Cardiac septum (tissue), 1 donor: ENCODE data around the gene TPCN2. TPM values are rescaled to one million over a fixed set of nuclear protein-coding genes. Genes with fewer than 3 reads are reported as not detected.

Experiments used
- DNase-seq: peaks from one replicate; pipeline ENCODE4 v3.0.0-alpha.2; 2020; ENCODE audit warnings: low spot score
- intact Hi-C: fragments of 100-400 bp; cut with DNase I; formaldehyde crosslinking; loops from one replicate; pipeline ENCODE4 v1.14.0; 2022
- total RNA-seq: library from RNA; stranded (reverse); fragmentation: NEBNext Ultra II Directional; extraction: Animal tissue kit (Norgen Biotek cat#: 25700); gene quantifications from one replicate; pipeline ENCODE4 v1.2.1, GENCODE V29; 2021
- donor health status: DM: no; HTN: no; CAD: no.

The TPCN2 gene
- total RNA-seq, 1 donor from 2014 or later, result 12.5 TPM

- intact Hi-C loops, result loop anchor here (2.0 to 10.0 kb wide), 2 partner anchors 51 to 129 kb away; no protein-coding TSS in a partner anchor
- DNase-seq, result peak; percentile 86
Measured at GRCh38 chr11:69115586-69116560, 67.1 kb downstream of the TPCN2 start.

DNA sequence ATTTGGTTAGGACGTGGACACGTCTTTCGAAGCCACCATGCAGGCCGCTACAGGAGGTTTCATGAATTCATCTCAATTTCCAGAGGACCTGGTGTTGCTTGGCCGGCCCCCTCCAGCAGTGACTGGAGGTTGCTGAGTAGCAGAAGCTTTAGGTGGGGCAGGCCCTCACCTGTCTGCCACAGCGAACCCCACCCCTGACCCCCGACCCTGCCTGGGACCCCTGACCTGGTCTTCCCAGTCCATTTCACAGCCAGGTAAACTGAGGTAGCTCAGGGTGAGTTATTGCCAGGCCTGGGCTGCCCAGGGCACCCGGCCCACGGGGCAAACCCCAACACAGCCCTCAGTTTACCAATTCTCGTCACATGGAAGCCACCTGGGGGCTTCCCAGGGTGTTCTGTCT lies 67.9 kb downstream of the TPCN2 start:
- intact Hi-C loops, result loop anchor here (10.0 kb wide), 1 partner anchor 128 kb away; no protein-coding TSS in a partner anchor
- no peak for DNase-seq

DNA sequence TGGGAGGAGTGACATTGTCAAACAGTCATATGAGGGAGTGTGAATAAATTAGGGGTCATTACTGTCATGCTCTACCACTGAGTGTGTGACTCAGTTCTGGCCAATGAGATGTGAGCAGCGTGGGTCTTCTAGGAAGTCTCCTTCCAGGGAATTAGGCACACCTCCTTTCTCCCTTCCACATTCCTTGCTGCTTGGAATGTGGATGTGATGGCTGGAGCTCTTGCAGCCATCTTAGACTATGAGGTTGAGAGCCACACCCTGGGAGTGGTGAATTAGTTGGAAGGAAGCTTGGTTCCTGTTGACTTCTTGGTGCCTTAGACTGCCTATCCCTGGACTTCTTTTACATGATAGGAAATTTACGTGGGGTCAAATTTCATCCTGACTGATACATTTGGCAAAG lies 70.5 kb downstream of the TPCN2 start:
- intact Hi-C loops, result loop anchor here (10.0 kb wide), 1 partner anchor 126 kb away; no protein-coding TSS in a partner anchor

GRCh38 chr11:69120096-69120875 lies 71.6 kb downstream of the TPCN2 start:
- DNase-seq, result peak; percentile 54
- intact Hi-C loops, result loop anchor here (5.0 to 10.0 kb wide), 3 partner anchors 177 to 522 kb away; partner anchors contain the start of gene CCND1

More for the DNA sequence above, 70.5 kb downstream of the TPCN2 start:
- DNase-seq, result no peak

- intact Hi-C loops, result loop anchor here (5.0 to 10.0 kb wide), 3 partner anchors 176 to 521 kb away; partner anchors contain the start of gene CCND1
- no peak for DNase-seq
Measured at GRCh38 chr11:69121021-69121420, 72.3 kb downstream of the TPCN2 start.

GRCh38 chr11:69121621-69122325 lies 73.0 kb downstream of the TPCN2 start:
- intact Hi-C loops, result loop anchor here (5.0 to 10.0 kb wide), 3 partner anchors 176 to 521 kb away; partner anchors contain the start of gene CCND1
- DNase-seq, result no peak

DNA sequence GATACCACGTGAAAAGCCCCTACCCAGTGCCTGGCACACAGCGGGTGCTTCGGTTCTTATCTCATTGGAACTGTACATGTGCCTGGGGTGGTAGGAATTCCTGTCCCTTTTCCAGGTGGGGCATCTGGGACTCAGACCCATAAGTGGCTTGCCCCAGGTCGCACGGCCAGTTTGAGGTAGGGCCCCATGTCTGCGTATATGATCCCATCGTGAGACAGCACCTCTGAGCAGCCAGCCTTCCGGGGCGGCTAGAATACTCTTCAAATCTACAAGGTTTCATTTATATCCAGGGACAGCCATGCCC lies 73.5 kb downstream of the TPCN2 start:
- DNase-seq, result no peak
- intact Hi-C loops, result loop anchor here (5.0 to 10.0 kb wide), 3 partner anchors 175 to 520 kb away; partner anchors contain the start of gene CCND1

DNA sequence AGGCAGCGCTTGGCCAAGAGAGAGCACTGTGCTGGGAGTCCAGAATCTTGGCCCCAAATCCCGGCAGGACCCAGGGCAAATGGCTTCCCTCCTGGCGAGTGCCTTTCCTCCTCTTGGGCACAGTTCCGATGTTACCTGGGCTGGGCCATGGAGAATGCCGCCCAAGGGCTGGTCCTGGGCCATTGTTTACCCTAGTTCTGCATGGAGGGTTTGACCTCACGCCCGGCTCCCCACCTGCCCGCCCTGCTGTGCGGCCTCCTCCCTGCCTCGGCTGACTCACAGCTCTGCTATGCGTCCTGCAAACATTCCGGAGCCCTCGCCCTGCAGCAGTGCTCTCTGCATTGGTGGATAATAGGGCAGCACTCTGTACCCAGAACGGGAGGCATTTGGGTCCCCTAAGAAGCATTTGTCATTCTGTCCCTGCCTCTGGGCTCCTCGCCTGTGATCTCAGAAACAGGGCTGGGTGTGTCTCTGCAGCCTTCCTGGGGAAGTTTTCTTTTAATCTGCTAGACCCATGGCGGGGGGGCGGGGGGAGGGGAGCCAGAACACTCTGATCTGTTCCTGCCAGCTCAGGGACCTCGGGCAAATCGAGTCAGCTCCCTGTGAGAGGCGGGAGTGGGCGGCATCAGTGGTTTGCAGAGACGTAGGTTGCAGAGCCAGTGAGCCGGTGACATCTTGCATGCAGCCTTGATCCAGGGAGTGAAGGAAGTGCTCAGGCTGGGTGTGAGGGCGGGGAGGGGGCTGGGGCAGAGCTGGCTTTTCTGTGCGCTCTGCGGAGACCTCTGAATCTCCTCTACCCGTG lies 74.1 kb downstream of the TPCN2 start:
- intact Hi-C loops, result loop anchor here (5.0 to 10.0 kb wide), 3 partner anchors 174 to 519 kb away; partner anchors contain the start of gene CCND1
- DNase-seq, result no peak

GRCh38 chr11:69123593-69124545 lies 75.1 kb downstream of the TPCN2 start:
- intact Hi-C loops, result loop anchor here (5.0 to 10.0 kb wide), 3 partner anchors 173 to 518 kb away; partner anchors contain the start of gene CCND1
- no peak for DNase-seq

DNA sequence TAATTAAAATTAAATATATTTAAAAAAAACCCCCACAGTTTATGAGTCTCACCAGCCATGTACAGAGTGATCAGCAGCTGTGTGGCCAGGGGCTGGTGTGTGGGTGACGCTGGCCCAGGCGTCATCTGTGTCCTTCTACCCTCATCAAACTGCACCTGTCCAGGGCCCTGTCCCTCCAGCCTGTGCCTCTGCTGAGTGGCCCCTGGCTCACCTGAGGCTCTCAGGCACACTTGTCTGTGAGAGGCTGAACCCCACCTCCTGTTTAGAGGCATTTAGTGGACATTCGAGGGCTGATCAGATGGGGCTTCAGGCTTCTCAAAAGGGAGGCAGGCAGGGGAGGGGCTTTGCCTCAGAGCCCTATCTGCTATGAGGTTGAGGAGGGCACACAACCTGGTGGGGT lies 77.1 kb downstream of the TPCN2 start:
- DNase-seq, result no peak
- intact Hi-C loops, result loop anchor here (10.0 kb wide), 1 partner anchor 319 kb away; no protein-coding TSS in a partner anchor

DNA sequence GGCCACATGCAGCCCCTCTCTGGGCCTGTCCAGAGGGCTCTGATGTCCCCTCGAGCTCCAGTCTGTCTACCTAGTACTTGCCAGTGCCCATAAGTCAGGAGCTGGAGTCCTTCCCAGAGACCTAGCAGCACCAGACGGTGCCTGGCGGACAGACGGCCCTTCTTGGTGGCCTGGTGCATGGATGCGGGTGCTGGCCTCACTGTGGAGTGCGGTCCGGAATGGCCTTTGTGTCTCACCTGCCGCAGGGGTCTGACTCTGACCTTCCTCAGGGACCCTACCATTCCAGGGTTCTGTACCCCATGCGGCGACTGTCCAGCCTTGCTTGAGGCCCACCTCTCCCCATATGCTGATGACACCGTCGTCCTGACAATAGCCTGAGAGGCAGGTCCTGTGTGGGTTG lies 77.6 kb downstream of the TPCN2 start:
- no peak for DNase-seq
- intact Hi-C loops, result loop anchor here (10.0 kb wide), 1 partner anchor 319 kb away; no protein-coding TSS in a partner anchor

DNA sequence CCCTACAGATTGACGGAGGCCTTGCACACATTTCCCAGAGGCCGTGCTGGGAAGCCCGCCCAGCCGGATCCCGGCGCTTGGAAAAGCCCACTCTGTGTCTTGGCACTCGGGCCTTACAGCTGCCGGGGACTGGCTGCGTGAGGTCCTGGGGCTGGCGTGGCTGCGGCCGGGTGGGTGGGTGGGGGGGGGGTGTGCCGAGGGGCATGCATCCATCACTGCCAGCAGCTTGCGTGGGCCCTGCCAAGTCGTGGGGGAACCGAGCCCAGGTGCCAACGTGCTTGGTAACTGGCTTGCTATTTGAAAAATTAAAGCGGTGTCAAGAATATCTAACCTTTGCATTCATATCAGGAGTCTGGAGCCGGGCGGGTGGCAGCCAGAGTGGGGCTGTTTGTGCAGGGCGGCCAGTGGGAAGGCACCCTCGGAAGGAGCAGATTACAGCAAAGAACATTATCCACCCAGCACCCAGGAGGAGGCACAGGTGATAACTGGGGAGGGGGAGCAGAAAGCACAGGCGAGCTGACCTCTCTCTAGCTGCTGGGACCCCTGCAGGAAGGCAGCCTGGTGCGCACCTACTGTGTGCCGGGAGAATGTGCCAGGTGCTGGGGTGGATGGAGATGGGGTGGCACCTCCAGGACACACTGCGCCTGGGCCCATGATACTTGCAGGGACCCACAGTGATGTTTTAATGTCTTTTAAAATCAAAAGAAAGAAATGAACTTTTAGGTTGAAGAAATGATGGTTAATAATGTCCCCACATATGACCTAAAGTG lies 78.5 kb downstream of the TPCN2 start:
- DNase-seq, result no peak
- intact Hi-C loops, result loop anchor here (10.0 kb wide), 1 partner anchor 318 kb away; no protein-coding TSS in a partner anchor

- intact Hi-C loops, result loop anchor here (10.0 kb wide), 1 partner anchor 317 kb away; no protein-coding TSS in a partner anchor
- no peak for DNase-seq
Measured at GRCh38 chr11:69127884-69128283, 79.2 kb downstream of the TPCN2 start.

DNA sequence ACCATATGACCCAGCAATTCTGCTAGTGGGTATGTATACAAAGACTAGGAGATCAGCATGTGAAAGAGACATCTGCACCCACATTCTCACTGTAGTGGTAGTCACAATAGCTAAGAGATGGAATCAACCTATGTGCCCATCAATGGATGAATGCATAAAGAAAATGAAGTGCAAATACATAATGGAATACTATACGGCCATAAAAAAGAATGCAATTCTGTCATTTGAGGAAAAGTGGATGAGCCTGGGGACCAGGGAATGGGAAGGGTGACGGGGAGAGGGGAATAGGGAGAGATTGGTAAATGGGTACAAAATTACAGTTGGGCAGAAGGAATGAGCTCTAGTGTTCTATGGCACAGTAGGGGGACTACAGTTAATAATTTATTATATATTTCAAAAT lies 80.3 kb downstream of the TPCN2 start:
- intact Hi-C loops, result loop anchor here (10.0 kb wide), 1 partner anchor 316 kb away; no protein-coding TSS in a partner anchor
- DNase-seq, result no peak

GRCh38 chr11:69129647-69130046 lies 80.9 kb downstream of the TPCN2 start:
- intact Hi-C loops, result loop anchor here (10.0 kb wide), 2 partner anchors 295 to 315 kb away; no protein-coding TSS in a partner anchor

DNA sequence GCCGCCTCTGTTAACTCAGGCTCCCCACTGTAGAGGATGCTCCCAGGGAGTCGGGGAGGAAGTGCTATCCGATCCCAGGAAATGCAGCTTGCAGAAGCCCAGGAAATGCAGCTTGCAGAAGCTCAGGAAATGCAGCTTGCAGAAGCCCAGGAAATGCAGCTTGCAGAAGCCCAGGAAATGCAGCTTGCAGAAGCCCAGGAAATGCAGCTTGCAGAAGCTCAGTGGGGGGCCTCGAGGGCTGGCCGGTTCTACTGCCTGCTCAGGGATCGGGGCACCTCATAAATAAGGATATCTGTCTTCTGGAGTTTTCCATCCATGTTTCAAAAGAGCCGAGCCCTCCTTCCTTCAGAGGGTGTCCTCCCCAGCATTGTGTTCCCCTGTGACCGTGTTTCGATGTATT lies 81.9 kb downstream of the TPCN2 start:
- no peak for DNase-seq
- intact Hi-C loops, result loop anchor here (10.0 kb wide), 1 partner anchor 294 kb away; no protein-coding TSS in a partner anchor

More at GRCh38 chr11:69129647-69130046, 80.9 kb downstream of the TPCN2 start:
- no peak for DNase-seq
